T47D (cell line): ENCODE data around the gene F11.

Experiments used
- DNase-seq, 2 experiments: peaks; one replicate each; pipeline versions ENCODE4 v3.0.0 to v3.0.0-alpha.2; 2011 to 2012; ENCODE audit warnings: low read depth in 1 of 2, low spot score in 1 of 2
- JUND ChIP-seq: IDR thresholded peaks from 2 replicates; pipeline ENCODE4 v1.6.1; 2012; ENCODE audit warnings: low read depth
- in situ Hi-C: cut with HindIII; loops from 2 replicates; pipeline ENCODE4 v1.10.0; 2016; ENCODE audit warnings: low sequenced_read_pairs, low pct_unique_long_range_greater_than_20kb

F11 gene

DNA sequence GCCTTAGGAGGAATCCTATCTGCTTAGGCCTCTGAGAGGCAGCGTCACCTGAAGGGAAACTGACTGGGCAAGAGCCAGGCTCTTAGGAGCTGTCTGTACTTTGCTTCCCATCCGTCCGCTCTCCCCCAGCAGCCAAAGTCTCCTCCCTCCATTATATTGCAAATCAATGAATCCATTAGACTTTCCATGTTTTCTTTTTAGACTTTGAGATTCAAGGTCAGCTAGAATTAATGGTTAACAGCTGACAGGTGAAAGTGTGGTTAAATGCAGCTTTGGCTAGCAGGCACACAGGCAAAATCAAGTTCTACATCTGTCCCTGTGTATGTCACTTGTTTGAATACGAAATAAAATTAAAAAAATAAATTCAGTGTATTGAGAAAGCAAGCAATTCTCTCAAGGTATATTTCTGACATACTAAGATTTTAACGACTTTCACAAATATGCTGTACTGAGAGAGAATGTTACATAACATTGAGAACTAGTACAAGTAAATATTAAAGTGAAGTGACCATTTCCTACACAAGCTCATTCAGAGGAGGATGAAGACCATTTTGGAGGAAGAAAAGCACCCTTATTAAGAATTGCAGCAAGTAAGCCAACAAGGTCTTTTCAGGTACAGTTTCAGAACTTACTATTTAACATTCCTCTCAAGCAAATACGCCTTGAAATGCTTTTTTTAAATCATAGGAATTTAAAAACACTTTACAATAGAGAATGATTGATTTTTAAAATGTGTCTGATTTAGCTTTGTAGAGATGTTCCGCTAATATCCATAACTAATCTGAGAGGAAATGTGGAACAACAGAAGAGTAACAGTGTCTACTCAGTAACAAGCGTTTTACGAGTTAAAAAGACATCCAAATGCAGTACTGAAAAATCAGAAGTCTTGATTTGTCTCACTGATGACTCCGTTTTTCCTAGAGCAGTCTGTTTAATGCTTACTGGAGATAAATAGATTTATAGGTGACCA lies at the start of gene F11:
Gene F11, plus strand, starts transcription at position 507 of the 970 bp plus-strand sequence. CDS start 948 bp downstream, outside the sequence.
- TF ChIP-seq JUND: no peak
- in situ Hi-C loops: no loop called here

GRCh38 chr4:186216465-186217024 lies 49.4 kb upstream of the F11 start:
- in situ Hi-C loops: no loop called here
- DNase-seq: no peak
- no peak for TF ChIP-seq JUND

More for the DNA sequence above, at the start of gene F11:
- no peak for DNase-seq

GRCh38 chr4:186217733-186218293 lies 48.2 kb upstream of the F11 start:
- in situ Hi-C loops: no loop called here
- TF ChIP-seq JUND: no peak
- DNase-seq: no peak

DNA sequence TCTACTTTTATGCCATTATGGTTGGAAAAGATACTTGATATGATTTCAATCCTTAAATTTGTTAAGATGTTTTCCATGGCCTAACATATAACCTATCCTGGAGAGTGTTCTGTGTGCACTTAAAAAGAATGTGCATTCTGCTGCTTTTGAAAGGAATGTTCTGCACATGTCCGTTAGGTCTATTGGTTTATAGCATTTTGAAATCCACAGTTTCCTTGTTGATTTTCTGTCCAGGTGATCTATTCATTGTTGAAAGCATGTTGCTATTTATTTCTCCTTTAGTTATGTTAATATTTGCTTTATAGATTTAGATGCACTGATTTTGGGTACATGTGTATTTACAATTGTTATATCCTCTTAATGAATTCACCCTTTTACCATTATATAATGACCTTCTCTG lies 44.4 kb upstream of the F11 start:
- no peak for TF ChIP-seq JUND
- peak in 1 of 2 experiments; percentile 6 for DNase-seq
- in situ Hi-C loops: no loop called here

- TF ChIP-seq JUND: no peak
- in situ Hi-C loops: no loop called here
- DNase-seq: no peak
Observed at GRCh38 chr4:186225848-186226247, 40.1 kb upstream of the F11 start.

- no peak for DNase-seq
- TF ChIP-seq JUND: no peak
- in situ Hi-C loops: no loop called here
Observed at GRCh38 chr4:186226521-186227189, 39.3 kb upstream of the F11 start.

DNA sequence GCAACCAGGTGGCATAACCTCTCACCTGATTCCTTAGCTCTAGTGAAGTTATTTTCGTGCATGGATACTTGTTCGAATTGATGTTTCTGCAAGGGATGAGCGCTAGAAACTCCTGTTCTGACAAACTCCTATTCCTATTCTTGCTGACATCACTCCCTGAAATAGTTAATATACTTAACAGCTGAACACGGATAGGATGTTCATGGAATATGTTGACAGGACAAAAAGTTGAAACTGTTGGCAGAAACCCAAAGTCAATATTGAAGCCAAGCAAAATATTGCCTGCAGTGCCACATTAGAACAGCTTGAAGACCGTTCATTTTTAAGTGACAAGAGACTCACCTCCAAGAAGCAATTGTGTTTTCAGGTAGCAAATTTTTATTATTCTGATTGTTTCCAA lies 38.8 kb upstream of the F11 start, which contains the start of gene KLKB1:
Gene KLKB1, plus strand, starts transcription at position 287 of the 400 bp plus-strand sequence. CDS start 689 bp downstream, outside the sequence.
- peak in 1 of 2 experiments; percentile 63 for DNase-seq
- in situ Hi-C loops: no loop called here
- no peak for TF ChIP-seq JUND

DNA sequence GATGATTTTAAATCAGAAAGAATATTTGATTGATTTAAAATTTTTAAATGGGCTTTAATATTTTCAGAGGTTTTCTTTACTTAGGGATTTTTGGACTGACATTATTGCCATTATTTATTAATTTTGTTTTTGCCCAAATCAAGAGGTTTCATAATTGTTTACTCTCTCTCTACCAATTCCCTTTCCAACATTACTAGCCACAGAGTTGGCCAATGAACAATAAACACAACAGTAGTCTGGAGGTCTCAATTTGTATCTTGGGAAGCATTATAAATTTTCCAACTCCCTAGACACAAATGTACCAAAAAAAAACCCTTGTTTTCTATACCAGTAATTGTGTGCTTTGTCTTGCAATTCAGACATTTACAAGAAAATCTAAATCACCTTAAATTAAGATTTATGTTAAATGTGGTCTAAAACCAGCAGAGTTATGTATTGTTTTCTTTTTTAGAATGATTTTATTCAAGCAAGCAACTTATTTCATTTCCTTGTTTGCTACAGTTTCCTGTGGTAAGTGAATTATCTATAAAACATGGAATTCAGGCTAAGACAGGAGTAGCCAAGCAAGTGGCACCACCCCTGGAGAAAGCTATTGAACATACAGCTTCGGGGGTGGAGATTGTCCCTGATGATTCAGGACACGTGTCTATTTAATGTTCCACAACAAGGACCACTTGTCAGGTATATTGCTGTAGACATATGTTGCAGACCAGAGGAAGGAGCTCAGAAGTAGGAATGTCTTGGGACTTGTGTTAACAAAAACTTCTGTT lies 38.1 kb upstream of the F11 start:
- no peak for DNase-seq
- in situ Hi-C loops: no loop called here
- no peak for TF ChIP-seq JUND

- no peak for DNase-seq
- in situ Hi-C loops: no loop called here
- TF ChIP-seq JUND: no peak
Observed at GRCh38 chr4:186228514-186228894, 37.5 kb upstream of the F11 start.

- in situ Hi-C loops: no loop called here
- TF ChIP-seq JUND: no peak
- DNase-seq: no peak
Observed at GRCh38 chr4:186234367-186234766, 31.6 kb upstream of the F11 start.

DNA sequence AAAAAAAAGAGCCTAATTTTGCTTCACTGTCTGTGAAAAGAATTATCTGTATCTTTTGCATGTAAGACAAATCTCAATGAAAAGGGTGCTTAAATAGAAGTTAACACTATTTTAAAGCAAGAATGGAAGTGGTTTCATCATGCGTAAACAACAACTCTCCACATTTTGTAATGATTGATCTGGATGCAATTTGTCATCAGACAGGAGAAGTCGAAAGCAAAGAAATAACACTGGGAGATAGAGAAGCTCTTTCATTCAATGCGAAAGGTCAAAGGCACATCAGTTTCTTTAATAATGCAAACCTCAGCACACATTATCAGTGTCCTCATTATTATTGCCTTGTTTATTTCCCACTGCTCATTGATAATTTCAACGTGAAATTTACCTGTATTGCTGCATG lies 29.9 kb upstream of the F11 start:
- DNase-seq: no peak
- in situ Hi-C loops: no loop called here
- TF ChIP-seq JUND: no peak

DNA sequence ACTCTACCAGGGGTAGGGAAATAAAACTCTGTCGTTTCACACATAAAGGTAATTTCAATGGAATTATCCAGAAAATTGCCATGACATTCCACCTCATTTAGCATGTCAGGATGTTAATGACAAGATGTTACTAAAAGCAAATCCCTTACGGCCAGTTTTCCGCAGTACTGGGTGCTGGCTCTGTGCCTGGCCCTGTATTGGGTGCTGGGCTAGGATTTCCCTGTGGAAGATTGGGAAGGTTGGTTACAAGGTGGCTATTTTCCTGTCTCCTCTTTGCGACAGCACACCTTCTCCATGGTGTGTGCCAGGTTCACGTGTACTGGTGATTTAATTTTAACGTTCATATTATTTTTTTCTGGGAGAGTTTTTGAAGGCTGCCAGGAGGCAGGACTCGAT lies 25.5 kb upstream of the F11 start:
- no peak for DNase-seq
- in situ Hi-C loops: no loop called here
- TF ChIP-seq JUND: no peak
